Stimulated activated CD8-positive, alpha-beta memory T cell treated with anti-CD3 and anti-CD28 coated beads, Interleukin-7, amount 100 ng/mL, for 24 hours (primary cell): ENCODE data around the gene SYNE1.

Source experiments
- DNase-seq: peaks from one replicate; pipeline ENCODE4 v3.0.0-alpha.2; 2020; ENCODE audit warnings: low read depth

Gene SYNE1

GRCh38 chr6:152273638-152274037 is 363.5 kb downstream of the SYNE1 start:
- DNase-seq, result no peak

DNA sequence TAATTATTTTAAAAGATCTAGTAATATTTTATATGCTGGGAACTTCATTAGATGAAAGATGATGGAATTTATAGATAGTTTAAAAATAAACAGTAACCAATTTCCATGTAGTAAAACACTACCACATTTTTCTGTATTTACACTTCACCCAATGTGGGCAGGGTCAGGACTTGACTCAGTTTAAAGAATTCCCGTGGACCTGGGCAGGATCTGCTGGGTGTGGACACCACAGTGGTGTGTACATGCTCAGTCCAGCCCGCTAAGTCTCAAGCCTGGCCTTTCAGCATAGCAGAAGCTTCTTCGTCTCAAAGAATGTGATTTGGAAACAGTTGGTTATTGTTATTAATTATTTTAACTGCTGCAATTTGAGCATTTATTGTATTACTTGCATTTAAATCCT is 364.2 kb downstream of the SYNE1 start:
- no peak for DNase-seq

DNA sequence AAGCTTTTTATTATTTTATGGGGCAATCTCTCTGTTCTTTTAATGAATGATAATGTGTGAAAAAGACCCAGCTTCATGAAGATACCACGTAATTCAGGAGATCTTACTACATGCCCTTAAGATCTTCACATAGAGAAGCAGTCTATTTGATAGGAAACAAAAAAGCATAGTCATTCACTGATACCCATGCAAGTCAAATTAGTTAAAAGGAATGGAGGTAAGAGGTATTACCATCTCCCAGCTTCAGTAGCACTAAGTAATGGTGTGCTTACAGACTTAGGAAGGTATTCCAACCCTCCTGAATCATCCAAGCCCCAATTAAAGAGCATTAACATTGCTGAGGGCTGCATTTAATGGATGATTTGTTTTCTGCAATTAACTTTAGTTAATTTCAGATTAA is 364.7 kb downstream of the SYNE1 start:
- DNase-seq, result no peak

GRCh38 chr6:152271776-152272464 is 365.2 kb downstream of the SYNE1 start:
- DNase-seq, result no peak

DNA sequence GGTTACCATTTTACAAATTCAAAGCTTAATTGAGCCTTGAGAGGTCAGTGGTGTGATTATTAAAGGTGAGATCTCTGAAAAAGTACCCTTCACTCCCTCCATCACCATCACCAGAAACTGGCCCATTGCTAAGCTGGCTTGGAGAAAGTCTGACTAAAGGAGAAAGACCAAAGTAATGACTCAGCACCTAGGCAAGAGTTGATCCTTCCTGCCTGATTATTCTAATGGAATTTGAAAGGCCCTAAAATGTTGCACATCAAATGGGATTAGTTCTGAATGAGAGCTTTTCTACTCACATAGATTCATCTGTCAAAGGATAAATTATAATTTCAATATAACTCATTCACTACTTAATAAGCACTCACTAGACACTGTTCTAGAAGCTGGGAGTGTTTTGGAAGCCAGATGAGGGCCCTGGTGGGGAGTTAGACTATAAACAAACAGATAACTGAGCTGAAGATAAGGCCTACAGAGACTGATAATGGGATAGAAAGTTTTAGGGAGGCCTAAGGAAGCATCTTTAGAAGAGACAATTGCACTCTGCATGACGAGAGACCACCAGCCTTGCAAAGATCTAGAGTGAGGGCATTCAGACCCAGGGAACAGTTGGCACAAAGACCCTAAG is 366.7 kb downstream of the SYNE1 start:
- DNase-seq, result no peak

- DNase-seq, result no peak
Measured at GRCh38 chr6:152268846-152269442, 368.2 kb downstream of the SYNE1 start.

GRCh38 chr6:152267967-152268845 is 369.0 kb downstream of the SYNE1 start:
- DNase-seq, result no peak

- no peak for DNase-seq
Measured at GRCh38 chr6:152265651-152266050, 371.5 kb downstream of the SYNE1 start.

GRCh38 chr6:152263582-152263981 is 373.6 kb downstream of the SYNE1 start:
- DNase-seq, result no peak

DNA sequence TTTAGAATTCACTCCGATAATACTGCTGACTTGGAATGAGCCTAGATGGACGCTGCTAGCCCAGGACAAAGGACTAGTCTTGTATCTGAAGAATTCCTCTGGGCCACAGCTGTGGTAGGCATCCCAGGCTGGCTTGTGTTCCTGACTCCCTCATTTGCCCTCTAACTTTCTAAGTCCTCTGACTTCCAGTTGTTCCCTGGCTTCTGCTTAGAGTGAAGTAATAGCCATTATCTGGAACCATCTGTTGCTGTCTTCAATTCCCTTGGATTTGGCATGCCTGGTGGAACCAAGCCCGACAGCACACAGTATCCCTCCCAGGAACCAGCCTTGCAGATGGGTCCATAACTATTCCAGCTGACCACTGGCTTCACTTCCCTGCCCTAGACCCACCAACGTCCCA is 376.0 kb downstream of the SYNE1 start:
- DNase-seq, result no peak

- DNase-seq, result no peak
Measured at GRCh38 chr6:152259234-152259633, 377.9 kb downstream of the SYNE1 start.

GRCh38 chr6:152257581-152257980 is 379.6 kb downstream of the SYNE1 start:
- no peak for DNase-seq

- DNase-seq, result no peak
Measured at GRCh38 chr6:152250127-152250526, 387.0 kb downstream of the SYNE1 start.

GRCh38 chr6:152248980-152249379 is 388.2 kb downstream of the SYNE1 start:
- DNase-seq, result no peak

DNA sequence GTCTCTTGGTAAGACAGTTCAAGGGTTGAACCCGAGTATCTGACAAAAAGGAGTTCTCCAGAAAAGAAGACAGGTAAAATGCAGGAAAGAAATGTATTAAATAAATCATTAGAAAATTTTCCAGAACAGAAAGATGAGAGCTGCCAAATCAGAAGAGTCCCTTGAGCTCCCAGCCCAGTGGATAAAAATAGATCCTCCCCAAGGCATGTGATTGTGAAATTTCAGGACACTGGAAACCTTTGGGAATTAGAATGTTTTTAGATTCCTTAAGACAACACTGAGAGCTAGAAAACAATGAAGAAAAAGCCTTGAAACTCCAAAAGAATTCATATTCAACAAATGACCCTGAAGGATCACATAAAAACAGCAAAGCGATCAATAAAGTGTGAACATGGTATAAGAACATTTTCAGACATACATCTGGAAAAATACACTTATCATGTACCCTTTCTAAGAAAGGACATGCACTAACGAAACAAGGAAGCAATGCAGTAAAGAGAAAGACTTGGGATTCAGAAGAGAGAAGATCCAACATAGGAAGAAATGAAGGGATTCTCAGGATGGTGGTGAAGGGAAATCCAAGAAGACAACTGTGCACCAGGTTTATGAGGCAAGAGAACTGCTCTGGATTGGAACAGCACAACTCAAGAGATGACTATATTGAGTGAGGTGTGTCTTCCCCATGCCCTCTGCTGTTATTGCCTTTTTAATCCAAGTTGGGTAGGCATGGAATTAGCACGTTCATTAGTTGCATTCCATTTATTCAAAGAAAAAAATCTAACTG is 390.4 kb downstream of the SYNE1 start:
- no peak for DNase-seq

DNA sequence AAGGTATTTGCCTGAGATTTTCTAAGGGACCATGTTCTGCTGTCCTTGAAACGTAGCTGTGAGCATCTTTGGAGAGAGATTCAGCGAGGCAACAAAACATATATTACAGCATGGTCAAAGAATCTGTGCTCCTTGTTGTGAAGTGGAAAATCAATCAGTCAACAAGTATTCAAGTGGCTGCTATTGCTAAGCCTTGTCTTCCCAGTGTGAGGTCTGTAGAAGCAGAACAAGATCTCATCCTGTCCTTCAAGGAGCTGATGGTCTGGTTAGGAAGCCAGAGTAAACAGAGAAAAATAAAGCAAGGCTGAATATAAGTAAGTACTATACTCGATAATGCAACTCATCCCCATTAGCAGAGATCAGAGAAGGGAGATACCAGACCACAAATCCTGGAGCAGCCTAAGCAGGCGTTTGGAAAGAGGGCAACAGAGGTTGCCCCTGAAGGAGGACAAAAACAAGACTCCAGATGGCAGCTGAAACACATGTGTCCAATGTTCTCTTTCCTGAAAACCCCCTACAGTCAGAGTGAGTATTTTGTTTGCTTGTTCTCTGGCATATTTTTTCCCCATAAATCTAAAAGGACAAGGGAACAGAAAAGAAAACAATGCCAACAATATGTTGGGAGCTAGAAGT is 392.0 kb downstream of the SYNE1 start:
- no peak for DNase-seq

- DNase-seq, result no peak
Measured at GRCh38 chr6:152241013-152241766, 396.0 kb downstream of the SYNE1 start.

GRCh38 chr6:152240436-152240835 is 396.7 kb downstream of the SYNE1 start:
- DNase-seq, result no peak

DNA sequence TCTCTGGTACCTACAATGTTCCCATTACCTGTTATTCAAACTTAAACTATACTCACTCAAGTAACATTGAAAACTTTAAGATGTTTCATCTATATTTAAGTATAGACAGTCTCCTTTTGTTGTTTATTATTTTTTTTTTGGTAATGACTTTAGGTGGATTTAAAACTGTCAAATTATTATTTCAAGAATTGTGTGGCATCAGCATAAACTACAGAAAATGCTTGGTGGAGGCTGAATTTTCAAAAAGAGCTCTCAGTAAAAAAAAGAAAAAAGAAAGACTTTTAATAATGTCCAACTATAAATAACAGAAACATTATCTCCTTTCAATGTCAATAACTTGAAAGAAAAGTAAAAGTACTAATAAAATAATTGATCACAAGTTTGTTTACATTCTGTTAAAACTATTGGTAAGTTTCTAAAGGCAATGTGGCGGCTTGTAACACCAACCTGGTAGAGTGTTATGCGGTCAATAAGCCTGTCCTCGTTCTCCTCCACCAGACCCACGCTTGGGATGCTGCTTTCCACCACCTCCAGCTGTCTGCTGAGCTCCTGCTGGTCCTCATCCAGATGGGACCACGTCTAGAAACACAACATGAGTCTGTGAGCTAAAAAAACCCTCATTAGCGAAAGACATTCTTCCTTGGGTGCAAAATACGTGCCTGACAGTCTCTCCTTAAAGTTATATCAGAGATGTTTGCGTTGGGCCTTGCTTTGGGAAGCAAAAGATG is 400.6 kb downstream of the SYNE1 start:
- DNase-seq, result no peak
